Limb (tissue), 2 donors: ENCODE results near the gene MYL1.

Experiments
- DNase-seq, 2 donors: peaks; one replicate each; pipeline ENCODE4 v3.0.0-alpha.2; 2016; ENCODE audit errors: extremely low spot score in 2 of 2

The MYL1 gene

GRCh38 chr2:210315015-210315788, at the start of gene MYL1:
Gene MYL1 (minus strand): TSS chr2:210315174. CDS start chr2:210315042, 132 bp downstream.
- no peak for DNase-seq

- DNase-seq = no peak
Observed at GRCh38 chr2:210363876-210364275, 48.9 kb upstream of the MYL1 start.

- no peak for DNase-seq
Observed at GRCh38 chr2:210363261-210363660, 48.3 kb upstream of the MYL1 start.

GRCh38 chr2:210360412-210360811, 45.4 kb upstream of the MYL1 start:
- no peak for DNase-seq

GRCh38 chr2:210356944-210357343, 42.0 kb upstream of the MYL1 start:
- no peak for DNase-seq

GRCh38 chr2:210337159-210337558, 22.2 kb upstream of the MYL1 start:
- DNase-seq = no peak

- DNase-seq = no peak
Observed at GRCh38 chr2:210324906-210325305, 9.9 kb upstream of the MYL1 start.

- peak in 1 of 2 donors; percentile 34 for DNase-seq
Observed at GRCh38 chr2:210324458-210324857, 9.5 kb upstream of the MYL1 start.

GRCh38 chr2:210323003-210323402, 8.0 kb upstream of the MYL1 start:
- no peak for DNase-seq

GRCh38 chr2:210318891-210319290, 3.9 kb upstream of the MYL1 start:
- DNase-seq = no peak

- no peak for DNase-seq
Observed at GRCh38 chr2:210318486-210318885, 3.5 kb upstream of the MYL1 start.

GRCh38 chr2:210310550-210310949, 4.4 kb downstream of the MYL1 start:
- DNase-seq = no peak

- DNase-seq = no peak
Observed at GRCh38 chr2:210309548-210310233, 5.3 kb downstream of the MYL1 start.

- DNase-seq = no peak
Observed at GRCh38 chr2:210303498-210303897, 11.5 kb downstream of the MYL1 start.

GRCh38 chr2:210302326-210302725, 12.6 kb downstream of the MYL1 start:
- no peak for DNase-seq

- no peak for DNase-seq
Observed at GRCh38 chr2:210299866-210300373, 15.1 kb downstream of the MYL1 start.

- peak in 1 of 2 donors; percentile 58 for DNase-seq
Observed at GRCh38 chr2:210288408-210288807, 26.6 kb downstream of the MYL1 start.

GRCh38 chr2:210287301-210287700, 27.7 kb downstream of the MYL1 start:
- no peak for DNase-seq

GRCh38 chr2:210286123-210286680, 28.8 kb downstream of the MYL1 start:
- DNase-seq = no peak

- no peak for DNase-seq
Observed at GRCh38 chr2:210277133-210277532, 37.8 kb downstream of the MYL1 start.

GRCh38 chr2:210271300-210271699, 43.7 kb downstream of the MYL1 start:
- DNase-seq = no peak

- no peak for DNase-seq
Observed at GRCh38 chr2:210269148-210269547, 45.8 kb downstream of the MYL1 start.
